ENCODE measurements around the gene ACSS2.

DNA sequence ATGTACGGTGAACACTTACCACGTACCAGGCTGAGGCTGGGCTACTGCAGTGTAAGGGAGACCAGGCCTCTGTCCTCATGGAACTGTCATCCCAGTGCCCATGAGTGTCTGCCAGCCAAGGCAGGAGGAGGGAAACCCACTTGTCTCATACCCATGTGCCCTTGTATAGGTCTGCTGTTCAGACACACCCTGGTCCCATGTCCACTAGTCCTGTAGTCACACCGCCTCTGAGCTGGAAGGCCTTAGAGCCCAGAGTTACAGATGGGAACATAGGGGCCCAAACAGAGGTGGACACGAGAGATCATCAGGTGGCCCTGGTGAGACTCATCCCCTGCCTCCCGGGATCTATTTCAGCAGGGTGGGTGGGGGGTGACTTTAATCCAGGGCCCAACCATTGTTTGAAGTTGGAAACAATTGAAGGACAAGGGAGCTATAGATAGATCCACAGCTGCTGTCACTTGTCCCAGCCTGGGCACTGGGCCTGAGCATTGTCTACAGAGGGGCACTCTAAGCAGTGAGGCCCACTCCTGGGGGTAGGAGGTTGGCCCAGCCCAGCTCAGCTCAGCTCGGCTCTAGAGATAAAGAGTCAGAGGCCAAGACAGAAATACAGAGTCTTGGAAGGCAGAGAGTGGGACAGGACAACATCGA, 93.9 kb downstream of the ACSS2 start:
- no peak for TF ChIP-seq POLR2A (IDR thresholded peaks at IDR 0.05; ENCODE audit: low read length)
- no peak for TF ChIP-seq GATA1 (IDR thresholded peaks at IDR 0.05; ENCODE audit: low read depth, low read length)

Measured in erythroblast (primary cell).